Lung (tissue), 12 donors: ENCODE measurements around the gene EPHB2. TPM values are rescaled to one million over a fixed set of nuclear protein-coding genes. Genes with fewer than 3 reads are reported as not detected.
A peak's percentile ranks its signal among the peaks of the same experiment; 100 is the strongest.

Source experiments
- ATAC-seq: fragments of 200-7000 bp; cut with Tn5 transposase; one replicate; pipeline ENCODE4 v1.9.1; 2020; ENCODE audit warnings: moderate number of reproducible peaks; ENCODE audit not compliant: insufficient read depth, low FRiP score
- DNase-seq, 3 donors: peaks; one replicate each; pipeline ENCODE4 v3.0.0-alpha.2; 2013 to 2017
- H3K27ac ChIP-seq, 2 donors: one replicate each; pipeline ENCODE4 v1.5.1; 2013; ENCODE audit warnings: mild to moderate bottlenecking in 2 of 2, moderate library complexity in 2 of 2, control low read depth in 1 of 2, inconsistent platforms in 1 of 2, low read depth in 1 of 2, low read length in 1 of 2
- H3K27me3 ChIP-seq, 3 donors: one replicate each; pipeline ENCODE4 v1.5.1; 2013; ENCODE audit warnings: low read length in 2 of 3; ENCODE audit not compliant: control insufficient read depth in 3 of 3, insufficient read depth in 3 of 3
- H3K36me3 ChIP-seq, 4 donors: one replicate each; pipeline ENCODE4 v1.5.1; 2013; ENCODE audit warnings: low read length in 4 of 4, mild to moderate bottlenecking in 1 of 4, moderate library complexity in 1 of 4; ENCODE audit not compliant: control insufficient read depth in 4 of 4, insufficient read depth in 4 of 4
- H3K4me1 ChIP-seq, 5 donors: one replicate each; pipeline ENCODE4 v1.5.1; 2013; ENCODE audit warnings: low read length in 5 of 5, mild to moderate bottlenecking in 2 of 5, moderate library complexity in 1 of 5; ENCODE audit not compliant: control insufficient read depth in 5 of 5, insufficient read depth in 5 of 5
- H3K4me3 ChIP-seq: one replicate; pipeline ENCODE4 v1.5.1; 2013; ENCODE audit warnings: mild to moderate bottlenecking, control low read depth, moderate library complexity
- H3K9ac ChIP-seq, 2 donors: one replicate each; pipeline ENCODE4 v1.5.1; 2013; ENCODE audit warnings: low read length in 2 of 2, control low read depth in 1 of 2; ENCODE audit not compliant: insufficient read depth in 1 of 2
- H3K9me3 ChIP-seq, 4 donors: one replicate each; pipeline ENCODE4 v1.5.1; 2013; ENCODE audit warnings: low read length in 3 of 4, mild to moderate bottlenecking in 1 of 4, moderate library complexity in 1 of 4; ENCODE audit not compliant: control insufficient read depth in 4 of 4, insufficient read depth in 3 of 4
- CTCF ChIP-seq: IDR thresholded peaks from 2 replicates; pipeline ENCODE4 v1.5.1; 2012; ENCODE audit warnings: mild to moderate bottlenecking; ENCODE audit errors: control extremely low read depth, extremely low read depth
- WGBS, 2 donors: extraction: QIAGEN DNeasy Blood & Tissue Kit; methylation state at CpG; one replicate each; pipeline ENCODE4 v1.1.7; 2013; 5-methylcytosine and 5-hydroxymethylcytosine counted together
- polyA plus RNA-seq, 2 donors: library from polyadenylated mRNA; stranded (reverse); fragments of 200-250 nt; gene quantifications; one replicate each; pipeline ENCODE4 v1.2.1, GENCODE V29; 2013
- total RNA-seq, 2 donors: library from RNA; depleted of rRNA in 1 of 2; stranded (reverse); fragments of >200 nt in 1 of 2; gene quantifications; one replicate each; pipeline ENCODE4 v1.2.1, GENCODE V29; 2014 to 2021
- donor health status: control.
- donor health status: control.
- donor health status: Bipolar disorder and iron deficiency.
- donor health status: healthy.
- donor health status: DM: yes; HTN: yes; CAD: no.

The EPHB2 gene
- total and polyA plus RNA-seq, 4 donors: 1.2 to 8.5 (median 5.8) TPM

DNA sequence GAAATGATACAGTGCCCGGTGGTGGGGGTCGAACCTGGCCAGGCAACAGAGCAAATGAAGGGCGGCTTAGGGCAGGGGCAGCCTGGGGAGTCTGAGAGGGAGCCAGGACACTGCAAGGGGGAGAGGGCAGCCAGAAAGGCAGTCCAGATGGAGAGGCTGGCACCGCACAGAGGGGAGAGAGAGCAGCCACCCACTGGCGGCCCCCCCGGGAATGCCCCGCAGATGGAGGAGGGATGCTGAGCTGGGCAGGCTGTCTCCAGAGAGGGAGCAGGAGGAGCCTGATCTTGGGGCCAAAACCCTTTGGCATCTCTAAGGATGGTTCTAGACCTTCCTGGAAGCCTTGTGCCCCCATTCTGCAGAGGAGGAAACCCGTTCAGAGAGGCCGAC, 149.8 kb downstream of the EPHB2 start:
- ATAC-seq (no peak), DNase-seq (no peak)
- Histone ChIP-seq H3K27ac (no peak overlapping the region), H3K9ac (no peak overlapping the region), H3K36me3 (peaks cover 0 to 4% (median 0%) of the 10 kb centered on the region in 4 donors), H3K4me1 (no peaks in the 10 kb centered on the region), H3K27me3 (no peaks in the 10 kb centered on the region), H3K4me3 (no peak overlapping the region), H3K9me3 (no peaks in the 10 kb centered on the region)
- TF ChIP-seq CTCF: no peak
- WGBS, 2 donors: 92% methylated on average over 9 of the region's 9 CpGs

DNA sequence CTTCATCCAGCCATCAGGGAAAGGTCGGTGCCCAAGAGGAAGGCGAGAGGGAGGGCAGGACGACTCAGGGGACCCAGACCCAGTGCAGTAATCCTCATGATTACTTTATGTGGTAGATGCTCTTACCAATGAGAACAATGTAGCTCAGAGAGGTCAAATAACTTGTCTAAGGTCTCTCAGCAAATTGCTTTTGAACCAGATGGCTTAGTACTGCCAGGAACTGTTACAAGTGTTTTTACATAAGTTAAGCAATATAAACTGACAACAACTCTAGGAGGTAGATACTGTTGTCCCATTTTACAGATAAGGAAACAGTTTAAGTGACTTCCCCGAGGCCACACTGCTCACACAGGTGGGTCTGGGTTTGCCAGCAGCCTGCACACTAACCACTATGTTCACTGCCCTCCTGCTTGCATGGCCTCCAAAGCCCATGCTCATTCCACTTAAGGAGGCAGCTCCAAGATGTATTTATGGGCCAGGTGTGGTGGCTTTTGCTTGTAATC, 150.3 kb downstream of the EPHB2 start:
- DNase-seq (no peak), ATAC-seq (no peak)
- Histone ChIP-seq H3K36me3 (peaks cover 0 to 4% (median 0%) of the 10 kb centered on the region in 4 donors), H3K27ac (no peak overlapping the region), H3K9ac (no peak overlapping the region), H3K27me3 (no peaks in the 10 kb centered on the region), H3K4me1 (no peaks in the 10 kb centered on the region), H3K9me3 (peaks cover 0 to 1% (median 0%) of the 10 kb centered on the region in 4 donors), H3K4me3 (no peak overlapping the region)
- WGBS, 2 donors: 81 to 82% methylated on average over 4 of the region's 4 CpGs
- TF ChIP-seq CTCF: no peak

DNA sequence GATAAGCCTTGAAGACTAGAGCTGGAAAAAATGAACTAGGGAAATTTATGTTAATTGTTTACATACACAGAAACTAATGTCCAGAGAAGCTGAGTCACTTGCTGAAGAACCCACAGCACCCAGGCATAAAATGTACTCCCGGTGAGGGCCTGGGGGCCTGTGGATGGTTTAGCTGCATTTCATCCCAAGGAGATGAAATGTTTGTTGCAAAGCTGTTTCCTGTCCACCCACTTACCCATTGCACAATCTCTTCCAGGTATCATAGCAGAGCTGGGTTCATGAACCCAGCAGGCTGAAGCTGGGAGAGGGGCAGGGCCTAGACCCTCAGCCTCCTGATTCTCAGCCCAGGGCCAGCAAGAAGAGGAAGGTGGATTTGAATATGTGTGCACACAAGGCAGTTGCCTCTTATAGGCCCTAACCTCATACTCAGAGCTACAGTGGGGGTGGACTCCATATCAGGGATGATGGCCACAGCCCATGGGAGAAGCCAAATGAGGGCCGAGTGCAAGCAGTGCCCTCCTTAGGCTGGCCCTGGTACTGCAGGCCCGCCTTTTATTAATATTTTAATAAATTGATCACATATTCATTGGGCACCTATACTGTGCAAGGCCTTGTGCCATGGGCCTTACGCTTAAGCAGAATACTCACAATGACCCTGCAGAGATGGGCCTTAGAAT, 151.3 kb downstream of the EPHB2 start:
- DNase-seq (peak; percentile 56 to 63 (median 61)), ATAC-seq (peak; percentile 45)
- H3K27ac ChIP-seq: no peak overlapping the region
- H3K9ac ChIP-seq: no peak overlapping the region
- TF ChIP-seq CTCF: peak; percentile 25
- H3K27me3 ChIP-seq: no peaks in the 10 kb centered on the region
- no peak overlapping the region for H3K4me3 ChIP-seq
- H3K9me3 ChIP-seq: peaks cover 0 to 3% (median 0%) of the 10 kb centered on the region in 4 donors
- H3K4me1 ChIP-seq: no peaks in the 10 kb centered on the region
- 69 to 78% methylated on average over 4 of the region's 4 CpGs for WGBS, 2 donors
- peaks cover 0 to 4% (median 0%) of the 10 kb centered on the region in 4 donors for H3K36me3 ChIP-seq
